ENCODE data around the gene TCHHL1. TPM values are rescaled to one million over a fixed set of nuclear protein-coding genes. Genes with fewer than 3 reads are reported as not detected.

TCHHL1 gene
- polyA plus RNA-seq, 1 donor from 2014 or later: not detected

DNA sequence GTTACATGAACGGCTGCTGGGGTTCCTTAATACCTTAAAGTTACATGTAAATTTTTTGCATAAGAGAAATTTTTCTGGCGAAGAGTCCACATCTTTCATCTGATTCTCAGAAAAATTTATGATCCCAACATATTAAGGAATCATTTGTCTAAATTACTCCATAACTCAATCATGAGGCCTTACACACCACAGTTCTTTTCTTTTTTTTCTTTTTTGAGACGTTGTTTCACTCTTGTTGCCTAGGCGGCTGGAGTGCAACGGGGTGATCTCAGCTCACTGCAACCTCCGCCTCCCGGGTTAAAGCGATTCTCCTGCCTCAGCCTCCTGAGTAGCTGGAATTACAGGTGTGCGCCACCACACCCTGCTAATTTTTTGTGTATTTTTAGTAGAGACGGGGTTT is 50.0 kb downstream of the TCHHL1 start:
- TF ChIP-seq, protein P1, sequence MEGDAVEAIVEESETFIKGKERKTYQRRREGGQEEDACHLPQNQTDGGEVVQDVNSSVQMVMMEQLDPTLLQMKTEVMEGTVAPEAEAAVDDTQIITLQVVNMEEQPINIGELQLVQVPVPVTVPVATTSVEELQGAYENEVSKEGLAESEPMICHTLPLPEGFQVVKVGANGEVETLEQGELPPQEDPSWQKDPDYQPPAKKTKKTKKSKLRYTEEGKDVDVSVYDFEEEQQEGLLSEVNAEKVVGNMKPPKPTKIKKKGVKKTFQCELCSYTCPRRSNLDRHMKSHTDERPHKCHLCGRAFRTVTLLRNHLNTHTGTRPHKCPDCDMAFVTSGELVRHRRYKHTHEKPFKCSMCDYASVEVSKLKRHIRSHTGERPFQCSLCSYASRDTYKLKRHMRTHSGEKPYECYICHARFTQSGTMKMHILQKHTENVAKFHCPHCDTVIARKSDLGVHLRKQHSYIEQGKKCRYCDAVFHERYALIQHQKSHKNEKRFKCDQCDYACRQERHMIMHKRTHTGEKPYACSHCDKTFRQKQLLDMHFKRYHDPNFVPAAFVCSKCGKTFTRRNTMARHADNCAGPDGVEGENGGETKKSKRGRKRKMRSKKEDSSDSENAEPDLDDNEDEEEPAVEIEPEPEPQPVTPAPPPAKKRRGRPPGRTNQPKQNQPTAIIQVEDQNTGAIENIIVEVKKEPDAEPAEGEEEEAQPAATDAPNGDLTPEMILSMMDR (IDR thresholded peaks at IDR 0.05; ENCODE audit: poor library complexity, severe bottlenecking): no peak
- TF ChIP-seq MXI1 (conservative IDR thresholded peaks at IDR 0.05; ENCODE audit: poor library complexity, severe bottlenecking): no peak
- no peak overlapping the region for H2AFZ ChIP-seq (ENCODE audit: low read depth, low read length)
- no peaks in the 10 kb centered on the region for H3K9me3 ChIP-seq (ENCODE audit: low read length)
- peaks cover 48% of the 10 kb centered on the region for H3K27me3 ChIP-seq (ENCODE audit: insufficient read depth, low read depth, low read length)
- H3F3A ChIP-seq (ENCODE audit: insufficient read depth, low read length, poor library complexity, severe bottlenecking): no peaks in the 10 kb centered on the region
- H4K20me1 ChIP-seq (ENCODE audit: insufficient read depth): no peaks in the 10 kb centered on the region
- no peaks in the 10 kb centered on the region for H3K79me2 ChIP-seq (replicated peaks; ENCODE audit: insufficient read depth, low read length)
- H3K4me2 ChIP-seq (ENCODE audit: low read length): no peak overlapping the region
- no peak overlapping the region for H3K4me3 ChIP-seq (ENCODE audit: low read length)
- no peaks in the 10 kb centered on the region for H3K9me2 ChIP-seq (ENCODE audit: insufficient read depth, low read length)
- no peaks in the 10 kb centered on the region for H3K36me3 ChIP-seq (ENCODE audit: insufficient read depth, low read length)
- H3K9ac ChIP-seq (ENCODE audit: low read length): no peak overlapping the region
- H3K27ac ChIP-seq (ENCODE audit: low read length): no peak overlapping the region

DNA sequence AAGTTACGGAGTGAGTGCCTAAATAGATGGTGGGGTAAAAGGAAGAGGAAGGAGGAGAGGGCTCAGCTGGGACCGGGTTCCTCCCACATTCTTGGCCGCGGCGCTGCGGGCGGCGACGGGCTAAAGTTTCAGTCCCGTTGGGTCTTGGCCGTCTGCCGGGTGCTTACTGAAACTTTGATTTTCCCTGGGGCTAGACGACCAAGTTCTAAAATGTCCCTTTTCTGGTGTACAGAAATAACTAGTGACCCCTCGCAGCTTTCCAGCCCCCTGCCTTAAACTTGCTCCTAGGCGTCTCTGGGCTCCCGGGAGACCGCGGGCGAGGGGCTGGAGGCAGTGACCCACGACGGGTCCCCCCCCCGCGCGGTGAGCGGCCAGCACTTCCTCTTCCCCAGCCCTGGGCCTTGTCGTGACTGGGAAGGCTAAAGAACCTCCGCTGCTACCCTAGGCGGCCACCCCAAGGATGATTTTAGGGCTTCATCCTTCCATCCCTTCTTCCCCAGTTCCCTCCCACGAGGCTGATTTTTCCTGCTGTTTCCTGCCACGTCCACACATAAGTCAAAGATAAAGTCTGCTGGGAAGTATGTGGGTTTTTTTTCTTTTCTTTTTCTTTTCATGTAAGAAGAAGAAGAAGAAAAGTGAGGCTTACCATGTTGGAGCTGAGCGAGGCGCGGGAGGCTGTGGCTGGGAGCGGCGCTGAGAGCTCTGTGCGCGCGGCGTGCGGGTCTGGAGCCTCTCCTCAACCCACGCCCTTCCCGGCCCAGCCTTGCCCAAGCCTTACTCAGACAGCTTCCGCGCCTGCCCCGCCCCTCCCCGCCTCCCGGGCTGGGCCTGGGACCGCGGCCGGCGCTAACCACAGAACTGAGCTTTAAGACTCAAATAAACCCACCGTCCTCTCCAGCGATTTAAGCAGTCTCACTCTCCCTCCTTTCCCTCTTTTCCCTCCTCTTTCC is 52.3 kb downstream of the TCHHL1 start, which contains the start of gene S100A11:
Gene S100A11, minus strand, starts transcription at position 738 of the 950 bp plus-strand sequence. Its CDS starts 89 bp downstream, at position 649.
- no peaks in the 10 kb centered on the region for H4K20me1 ChIP-seq (ENCODE audit: insufficient read depth)
- H3K9me3 ChIP-seq (ENCODE audit: low read length): no peaks in the 10 kb centered on the region
- H3F3A ChIP-seq (ENCODE audit: insufficient read depth, low read length, poor library complexity, severe bottlenecking): no peaks in the 10 kb centered on the region
- peak within 1 kb of the TSS; percentile 45 for H3K4me3 ChIP-seq (ENCODE audit: low read length)
- no peak within 1 kb of the TSS for H3K9ac ChIP-seq (ENCODE audit: low read length)
- no peak within 1 kb of the TSS for H3K4me2 ChIP-seq (ENCODE audit: low read length)
- H3K9me2 ChIP-seq (ENCODE audit: insufficient read depth, low read length): no peaks in the 10 kb centered on the region
- peak; percentile 51 for TF ChIP-seq EZH2 (IDR thresholded peaks at IDR 0.05; ENCODE audit: borderline replicate concordance, insufficient read depth, low read length, poor library complexity, severe bottlenecking)
- TF ChIP-seq RAD21 (conservative IDR thresholded peaks at IDR 0.05): no peak
- TF ChIP-seq, protein P2, sequence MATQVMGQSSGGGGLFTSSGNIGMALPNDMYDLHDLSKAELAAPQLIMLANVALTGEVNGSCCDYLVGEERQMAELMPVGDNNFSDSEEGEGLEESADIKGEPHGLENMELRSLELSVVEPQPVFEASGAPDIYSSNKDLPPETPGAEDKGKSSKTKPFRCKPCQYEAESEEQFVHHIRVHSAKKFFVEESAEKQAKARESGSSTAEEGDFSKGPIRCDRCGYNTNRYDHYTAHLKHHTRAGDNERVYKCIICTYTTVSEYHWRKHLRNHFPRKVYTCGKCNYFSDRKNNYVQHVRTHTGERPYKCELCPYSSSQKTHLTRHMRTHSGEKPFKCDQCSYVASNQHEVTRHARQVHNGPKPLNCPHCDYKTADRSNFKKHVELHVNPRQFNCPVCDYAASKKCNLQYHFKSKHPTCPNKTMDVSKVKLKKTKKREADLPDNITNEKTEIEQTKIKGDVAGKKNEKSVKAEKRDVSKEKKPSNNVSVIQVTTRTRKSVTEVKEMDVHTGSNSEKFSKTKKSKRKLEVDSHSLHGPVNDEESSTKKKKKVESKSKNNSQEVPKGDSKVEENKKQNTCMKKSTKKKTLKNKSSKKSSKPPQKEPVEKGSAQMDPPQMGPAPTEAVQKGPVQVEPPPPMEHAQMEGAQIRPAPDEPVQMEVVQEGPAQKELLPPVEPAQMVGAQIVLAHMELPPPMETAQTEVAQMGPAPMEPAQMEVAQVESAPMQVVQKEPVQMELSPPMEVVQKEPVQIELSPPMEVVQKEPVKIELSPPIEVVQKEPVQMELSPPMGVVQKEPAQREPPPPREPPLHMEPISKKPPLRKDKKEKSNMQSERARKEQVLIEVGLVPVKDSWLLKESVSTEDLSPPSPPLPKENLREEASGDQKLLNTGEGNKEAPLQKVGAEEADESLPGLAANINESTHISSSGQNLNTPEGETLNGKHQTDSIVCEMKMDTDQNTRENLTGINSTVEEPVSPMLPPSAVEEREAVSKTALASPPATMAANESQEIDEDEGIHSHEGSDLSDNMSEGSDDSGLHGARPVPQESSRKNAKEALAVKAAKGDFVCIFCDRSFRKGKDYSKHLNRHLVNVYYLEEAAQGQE (IDR thresholded peaks at IDR 0.05; ENCODE audit: borderline replicate concordance): no peak
- TF ChIP-seq EP300 (conservative IDR thresholded peaks at IDR 0.05; ENCODE audit: poor library complexity, severe bottlenecking): no peak
- H3K27ac ChIP-seq (ENCODE audit: low read length): no peak within 1 kb of the TSS
- peaks cover 48% of the 10 kb centered on the region for H3K27me3 ChIP-seq (ENCODE audit: insufficient read depth, low read depth, low read length)
- H2AFZ ChIP-seq (ENCODE audit: low read depth, low read length): no peak within 1 kb of the TSS
- H3K36me3 ChIP-seq (ENCODE audit: insufficient read depth, low read length): no peaks in the 10 kb centered on the region
- no peaks in the 10 kb centered on the region for H3K79me2 ChIP-seq (replicated peaks; ENCODE audit: insufficient read depth, low read length)

Data from neural cell (in vitro differentiated cells).